ENCODE results near the gene TUBG2. TPM values are rescaled to one million over a fixed set of nuclear protein-coding genes. Genes with fewer than 3 reads are reported as not detected.

The TUBG2 gene
- total and polyA plus RNA-seq, 2 of the 8 experiments (the other 6 are each of a cell fraction or from before 2014, with no cell fraction given), result 14.8 to 16.6 TPM

GRCh38 chr17:42612013-42612412 lies 47.1 kb upstream of the TUBG2 start:
- no peak overlapping the region for H2AFZ ChIP-seq (ENCODE audit: low read length)
- ChIA-PET CTCF (ENCODE audit: partially characterized antibody) (interaction anchor here (1.3 to 1.6 kb wide), 3 partner anchors 12 to 69 kb away, joined by 3 to 5 read pairs (median 4); partner anchors contain the start of gene PSMC3IP), POLR2A (ENCODE audit: partially characterized antibody) (interaction anchor here (1.2 kb wide), 1 partner anchor 16 kb away, joined by 3 read pairs; no protein-coding TSS in a partner anchor)
- H3K23ac ChIP-seq (ENCODE audit: insufficient read length), result no peak overlapping the region
- H4K8ac ChIP-seq (ENCODE audit: extremely low read depth, insufficient read depth, low read length), result no peak overlapping the region
- no peak overlapping the region for H2BK120ac ChIP-seq (replicated peaks; ENCODE audit: low read depth, low read length)
- no peak overlapping the region for H2BK5ac ChIP-seq (ENCODE audit: low read depth, low read length)
- no peak overlapping the region for H4K91ac ChIP-seq (replicated peaks; ENCODE audit: insufficient read length, low read length)
- H3K14ac ChIP-seq (ENCODE audit: insufficient read length), result no peak overlapping the region
- H3K4ac ChIP-seq (replicated peaks; ENCODE audit: insufficient read length, low read depth, low read length), result no peak overlapping the region
- H2AK5ac ChIP-seq (ENCODE audit: low read depth, low read length), result no peak overlapping the region
- no peaks in the 10 kb centered on the region for H3K27me3 ChIP-seq (replicated peaks in 1 of 4; ENCODE audit: control insufficient read depth in 3 of 4, extremely low read depth in 1 of 4, insufficient read depth in 3 of 4, low read length in 3 of 4)
- H3K27ac ChIP-seq (ENCODE audit: low read depth, low read length), result no peak overlapping the region
- 93% methylated on average over 4 of the region's 4 CpGs; no CpG with 5 or more reads in 1 of the 2 experiments for WGBS, 2 experiments (ENCODE audit: extremely low coverage in 1 of 2, insufficient coverage in 1 of 2, insufficient read length in 1 of 2, insufficient replicate concordance in 2 of 2, low coverage in 1 of 2, low lambda C conversion rate in 2 of 2, missing lambda C conversion rate in 1 of 2)
- no peak overlapping the region for H2BK20ac ChIP-seq (ENCODE audit: low read length)
- DNase-seq (ENCODE audit: low read depth in 1 of 2, low spot score in 2 of 2) (no peak), FAIRE-seq (no peak)
- no peak overlapping the region for H3K4me2 ChIP-seq (ENCODE audit: insufficient read depth in 1 of 2, low read depth in 2 of 2, low read length in 2 of 2)
- H3K56ac ChIP-seq (replicated peaks; ENCODE audit: insufficient read length, low read depth, low read length), result no peak overlapping the region
- H3K18ac ChIP-seq (ENCODE audit: extremely low read depth, low read length), result no peak overlapping the region
- H4K20me1 ChIP-seq (replicated peaks in 1 of 2; ENCODE audit: control insufficient read depth in 1 of 2, insufficient read depth in 2 of 2, low read length in 2 of 2), result peaks cover 0 to 3% of the 10 kb centered on the region in 2 experiments
- H3K4me3 ChIP-seq (ENCODE audit: extremely low read depth in 1 of 4, insufficient read depth in 2 of 4, low read depth in 3 of 4, low read length in 4 of 4), result no peak overlapping the region
- H3K9ac ChIP-seq (replicated peaks in 1 of 4; ENCODE audit: extremely low read depth in 1 of 4, low read depth in 3 of 4, low read length in 3 of 4), result no peak overlapping the region
- peaks cover 6% of the 10 kb centered on the region for H3K79me1 ChIP-seq (ENCODE audit: low read depth, low read length)
- no peak overlapping the region for H2BK12ac ChIP-seq (ENCODE audit: low read depth, low read length)
- H2BK15ac ChIP-seq (ENCODE audit: low read length), result no peak overlapping the region
- no peak overlapping the region for H4K5ac ChIP-seq (ENCODE audit: insufficient read length, low read depth, low read length)
- H3K9me3 ChIP-seq (ENCODE audit: insufficient read depth in 2 of 2, low read depth in 1 of 2, low read length in 1 of 2), result no peaks in the 10 kb centered on the region
- H3K4me1 ChIP-seq (replicated peaks in 1 of 4; ENCODE audit: control insufficient read depth in 3 of 4, insufficient read depth in 4 of 4, low read length in 3 of 4), result peaks cover 0 to 4% (median 2%) of the 10 kb centered on the region in 4 experiments; a peak in 6 of 7 replicates
- H3K23me2 ChIP-seq (ENCODE audit: low read depth, low read length), result peaks cover 3% of the 10 kb centered on the region
- H3K36me3 ChIP-seq (ENCODE audit: control insufficient read depth in 2 of 4, insufficient read depth in 4 of 4, low read length in 3 of 4), result peaks cover 29 to 44% (median 40%) of the 10 kb centered on the region in 4 experiments; a peak in 7 of 8 replicates
- peaks cover 3 to 22% of the 10 kb centered on the region in 2 experiments; a peak in 3 of 4 replicates for H3K79me2 ChIP-seq (ENCODE audit: control insufficient read depth in 1 of 2, insufficient read depth in 2 of 2, low read length in 2 of 2)
- TF ChIP-seq USF2 (IDR thresholded peaks at IDR 0.05; ENCODE audit: low read length) (no peak), CREB1 (IDR thresholded peaks at IDR 0.05) (no peak), CBX8 (IDR thresholded peaks at IDR 0.05; ENCODE audit: borderline replicate concordance, low read depth, low read length) (no peak), SP1 (IDR thresholded peaks at IDR 0.05; ENCODE audit: low read depth, low read length) (no peak), SRF (IDR thresholded peaks at IDR 0.05; ENCODE audit: low read depth, low read length) (no peak), TAF7 (optimal IDR thresholded peaks at IDR 0.05; ENCODE audit: borderline replicate concordance, low read depth, low read length) (no peak), SIN3A (conservative IDR thresholded peaks at IDR 0.05 in 1 of 2, IDR thresholded peaks at IDR 0.05 in 1 of 2; ENCODE audit: low read depth in 1 of 2, low read length in 2 of 2) (no peak)
